ENCODE results near the gene DCLK2.

DCLK2 gene

GRCh38 chr4:150126201-150126863, 48.1 kb downstream of the DCLK2 start:
- H3K36me3 ChIP-seq (ENCODE audit: low read length), result no peaks in the 10 kb centered on the region
- H3K27me3 ChIP-seq (ENCODE audit: low read length), result no peaks in the 10 kb centered on the region
- TF ChIP-seq EZH2phosphoT487 (conservative IDR thresholded peaks at IDR 0.05; ENCODE audit: low read length) (no peak), CTCF (IDR thresholded peaks at IDR 0.05; ENCODE audit: insufficient read depth, low read length, poor library complexity, severe bottlenecking) (no peak)
- no peaks in the 10 kb centered on the region for H3K9me3 ChIP-seq (ENCODE audit: insufficient read depth, low read length)
- H3K4me3 ChIP-seq (ENCODE audit: insufficient read depth, low read length, poor library complexity, severe bottlenecking), result no peak overlapping the region
- H3K79me2 ChIP-seq (ENCODE audit: insufficient read depth, low read length), result no peaks in the 10 kb centered on the region
- no peak overlapping the region for H3K27ac ChIP-seq (ENCODE audit: low read depth, low read length)
- H3K9ac ChIP-seq (ENCODE audit: low read length), result no peak overlapping the region
- H2AFZ ChIP-seq (ENCODE audit: low read depth, low read length, severe bottlenecking), result no peak overlapping the region
- H4K20me1 ChIP-seq (ENCODE audit: low read depth, low read length), result no peaks in the 10 kb centered on the region
- no peaks in the 10 kb centered on the region for H3K9me2 ChIP-seq (replicated peaks; ENCODE audit: insufficient read depth, low read length)
- H3K4me2 ChIP-seq (ENCODE audit: low read depth, low read length, poor library complexity, severe bottlenecking), result no peak overlapping the region
- H3F3A ChIP-seq (ENCODE audit: insufficient read depth), result no peaks in the 10 kb centered on the region

GRCh38 chr4:150126864-150127203, 48.6 kb downstream of the DCLK2 start:
- H2AFZ ChIP-seq (ENCODE audit: low read depth, low read length, severe bottlenecking), result no peak overlapping the region
- no peak overlapping the region for H3K4me3 ChIP-seq (ENCODE audit: insufficient read depth, low read length, poor library complexity, severe bottlenecking)
- no peaks in the 10 kb centered on the region for H3F3A ChIP-seq (ENCODE audit: insufficient read depth)
- TF ChIP-seq EZH2phosphoT487 (conservative IDR thresholded peaks at IDR 0.05; ENCODE audit: low read length) (no peak), CTCF (IDR thresholded peaks at IDR 0.05; ENCODE audit: insufficient read depth, low read length, poor library complexity, severe bottlenecking) (no peak)
- no peaks in the 10 kb centered on the region for H3K79me2 ChIP-seq (ENCODE audit: insufficient read depth, low read length)
- H3K9me2 ChIP-seq (replicated peaks; ENCODE audit: insufficient read depth, low read length), result no peaks in the 10 kb centered on the region
- no peak overlapping the region for H3K9ac ChIP-seq (ENCODE audit: low read length)
- no peaks in the 10 kb centered on the region for H3K9me3 ChIP-seq (ENCODE audit: insufficient read depth, low read length)
- no peaks in the 10 kb centered on the region for H3K36me3 ChIP-seq (ENCODE audit: low read length)
- H3K27ac ChIP-seq (ENCODE audit: low read depth, low read length), result no peak overlapping the region
- no peaks in the 10 kb centered on the region for H3K27me3 ChIP-seq (ENCODE audit: low read length)
- H4K20me1 ChIP-seq (ENCODE audit: low read depth, low read length), result no peaks in the 10 kb centered on the region
- H3K4me2 ChIP-seq (ENCODE audit: low read depth, low read length, poor library complexity, severe bottlenecking), result no peak overlapping the region

GRCh38 chr4:150127757-150128156, 49.5 kb downstream of the DCLK2 start:
- no peak overlapping the region for H3K4me2 ChIP-seq (ENCODE audit: low read depth, low read length, poor library complexity, severe bottlenecking)
- TF ChIP-seq CTCF (IDR thresholded peaks at IDR 0.05; ENCODE audit: insufficient read depth, low read length, poor library complexity, severe bottlenecking), result no peak
- TF ChIP-seq EZH2phosphoT487 (conservative IDR thresholded peaks at IDR 0.05; ENCODE audit: low read length), result no peak
- no peaks in the 10 kb centered on the region for H3F3A ChIP-seq (ENCODE audit: insufficient read depth)
- no peak overlapping the region for H3K4me3 ChIP-seq (ENCODE audit: insufficient read depth, low read length, poor library complexity, severe bottlenecking)
- no peak overlapping the region for H3K27ac ChIP-seq (ENCODE audit: low read depth, low read length)
- H2AFZ ChIP-seq (ENCODE audit: low read depth, low read length, severe bottlenecking), result no peak overlapping the region
- no peaks in the 10 kb centered on the region for H3K79me2 ChIP-seq (ENCODE audit: insufficient read depth, low read length)
- no peaks in the 10 kb centered on the region for H3K36me3 ChIP-seq (ENCODE audit: low read length)
- no peaks in the 10 kb centered on the region for H3K27me3 ChIP-seq (ENCODE audit: low read length)
- H3K9me2 ChIP-seq (replicated peaks; ENCODE audit: insufficient read depth, low read length), result no peaks in the 10 kb centered on the region
- no peak overlapping the region for H3K9ac ChIP-seq (ENCODE audit: low read length)
- H4K20me1 ChIP-seq (ENCODE audit: low read depth, low read length), result no peaks in the 10 kb centered on the region
- no peaks in the 10 kb centered on the region for H3K9me3 ChIP-seq (ENCODE audit: insufficient read depth, low read length)

All from SU-DHL-6 (cell line).